Adrenal gland (tissue), 12 donors: ENCODE data around the gene C4B. TPM values are rescaled to one million over a fixed set of nuclear protein-coding genes. Genes with fewer than 3 reads are reported as not detected.

ENCODE experiments used
- DNase-seq, 7 donors: peaks; one replicate each; pipeline ENCODE4 v3.0.0-alpha.2; 2019 to 2020
- H3K27ac ChIP-seq, 5 donors: fragments of 200-600 bp; sonication (generic) in 4 of 5; 1 replicate in 3 of 5; 2 replicates in 2 of 5; pipeline versions ENCODE4 v1.5.1 to v1.8.0; 2016 to 2020; ENCODE audit warnings: mild to moderate bottlenecking in 1 of 5
- H3K27me3 ChIP-seq: fragments of 200-600 bp; 2 replicates; pipeline ENCODE4 v1.8.0; 2021
- H3K36me3 ChIP-seq, 2 donors: fragments of 200-600 bp; replicated peaks in 1 of 2; 1 replicate in 1 of 2; 2 replicates in 1 of 2; pipeline versions ENCODE4 v1.5.1 to v1.8.0; 2018 to 2022
- H3K4me1 ChIP-seq, 2 donors: fragments of 200-600 bp; replicated peaks in 1 of 2; 1 replicate in 1 of 2; 2 replicates in 1 of 2; pipeline versions ENCODE4 v1.5.1 to v1.8.0; 2018 to 2021
- H3K4me3 ChIP-seq, 4 donors: fragments of 200-600 bp; sonication (generic) in 3 of 4; one replicate each; pipeline ENCODE4 v1.5.1; 2016 to 2018
- H3K9me3 ChIP-seq, 3 donors: fragments of 200-600 bp; sonication (generic) in 1 of 3; replicated peaks in 1 of 3; 1 replicate in 2 of 3; 2 replicates in 1 of 3; pipeline versions ENCODE4 v1.5.1 to v1.8.0; 2016 to 2021
- CTCF ChIP-seq, 6 experiments: fragments of 450-650 bp in 4 of 6; fragments of 200-600 bp in 2 of 6; sonication (generic) in 1 of 6; IDR thresholded peaks; 1 replicate in 5 of 6; 2 replicates in 1 of 6; pipeline versions ENCODE4 v1.5.1 to v1.8.0; 2016 to 2021; ENCODE audit warnings: antibody characterized with exemption in 6 of 6, mild to moderate bottlenecking in 2 of 6, moderate library complexity in 1 of 6
- POLR2A ChIP-seq, 2 donors: fragments of 450-650 bp; IDR thresholded peaks; one replicate each; pipeline ENCODE4 v1.6.1; 2017; ENCODE audit warnings: antibody characterized with exemption in 2 of 2, mild to moderate bottlenecking in 2 of 2, moderate library complexity in 1 of 2
- WGBS, 4 donors: extraction: QIAGEN DNeasy Blood & Tissue Kit in 2 of 4; methylation state at CpG; one replicate each; pipeline versions ENCODE4 v1.1.5 to v1.1.7; 2013 to 2017; 5-methylcytosine and 5-hydroxymethylcytosine counted together
- intact Hi-C, 2 donors: fragments of 100-400 bp; cut with DNase I; formaldehyde crosslinking; loops; one replicate each; pipeline versions ENCODE4 v1.14.1 to v1.15.0; 2022 to 2023
- polyA plus RNA-seq, 3 donors: library from polyadenylated mRNA; stranded (reverse); fragments of 200-250 nt in 2 of 3; fragments of 350-450 nt in 1 of 3; fragmentation: Illumina TruSeq in 1 of 3; extraction: RNeasy Lipid Tissue Mini Kit (QIAGEN cat#74804) in 1 of 3; gene quantifications; one replicate each; pipeline ENCODE4 v1.2.3, GENCODE V29; 2013 to 2014
- total RNA-seq, 9 donors: library from RNA; depleted of rRNA in 4 of 9; stranded (reverse); fragments of >200 nt in 4 of 9; fragments of 120-200 nt in 1 of 9; fragmentation: NEBNext Ultra II Directional in 1 of 9; extraction: Animal tissue kit (Norgen Biotek cat#: 25700) in 1 of 9; gene quantifications; one replicate each; pipeline versions ENCODE4 v1.1.0 to v1.2.4, GENCODE V29; 2013 to 2023
- donor health status: healthy with polysubstance abuse.
- donor health status: Bipolar disorder and iron deficiency.
- donor health status: DM: yes; HTN: yes; CAD: no.
- donor health status: DM: no; HTN: no; CAD: no.
- donor health status: DM: no; HTN: no; CAD: no.
- donor health status: DM: yes; HTN: yes; CAD: no.

Gene C4B
- total and polyA plus RNA-seq, 12 donors: 236 to 5,092 (median 1,284) TPM

DNA sequence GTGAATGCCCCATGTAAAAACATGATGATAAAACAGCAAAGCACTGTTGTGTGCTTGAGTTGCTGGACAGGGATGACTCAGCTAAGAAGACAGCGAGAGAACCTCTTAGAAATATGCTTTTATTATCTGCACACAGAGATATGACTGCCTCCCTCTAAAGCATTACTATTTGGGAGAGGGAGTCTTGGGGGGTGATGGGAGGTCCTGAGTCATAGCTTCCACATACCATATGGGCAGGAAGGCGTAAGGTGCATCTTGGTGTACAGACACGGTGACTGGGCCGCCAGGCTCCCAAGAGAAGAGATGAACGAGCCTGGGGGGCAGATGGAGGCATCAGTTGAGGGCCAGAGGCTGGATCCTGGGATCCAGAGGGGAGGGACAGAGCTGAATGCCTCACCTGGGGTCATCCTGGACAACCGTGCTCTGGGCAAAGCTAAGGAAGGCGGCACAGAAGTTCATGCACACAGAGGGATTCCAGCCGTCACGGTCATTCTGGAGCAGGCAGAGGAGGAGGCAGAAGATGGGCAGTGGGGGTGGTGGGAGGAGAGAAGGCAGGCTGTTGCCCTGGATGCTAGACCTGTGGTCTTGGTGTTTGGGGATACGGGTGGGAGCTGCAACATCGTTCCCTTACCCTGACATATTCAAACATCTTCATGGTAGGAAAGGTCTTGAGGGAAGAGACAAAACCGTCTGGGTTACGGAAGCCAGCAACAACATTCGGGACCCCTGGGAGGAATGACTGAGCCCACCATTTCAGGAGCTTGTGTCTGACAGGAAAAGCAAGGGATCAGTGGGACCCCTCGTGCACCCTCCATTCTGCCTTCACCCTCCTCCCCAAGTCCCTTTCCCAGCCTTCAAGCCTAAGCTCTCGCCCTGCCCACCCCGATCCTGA is 44.6 kb upstream of the C4B start:
- intact Hi-C loops: no loop called here
- Histone ChIP-seq H3K27me3 (no peaks in the 10 kb centered on the region), H3K4me1 (peaks cover 20 to 40% of the 10 kb centered on the region in 2 donors), H3K27ac (peak overlapping the region; percentile 95 to 99 (median 99)), H3K4me3 (no peak overlapping the region), H3K9me3 (no peaks in the 10 kb centered on the region), H3K36me3 (peaks cover 0 to 54% of the 10 kb centered on the region in 2 donors)
- no peak for DNase-seq
- TF ChIP-seq POLR2A (IDR thresholded peaks at IDR 0.05): no peak
- TF ChIP-seq CTCF (IDR thresholded peaks at IDR 0.05): no peak
- WGBS, 4 donors: 64 to 75% (median 71%) methylated on average over 17 of the region's 17 CpGs

DNA sequence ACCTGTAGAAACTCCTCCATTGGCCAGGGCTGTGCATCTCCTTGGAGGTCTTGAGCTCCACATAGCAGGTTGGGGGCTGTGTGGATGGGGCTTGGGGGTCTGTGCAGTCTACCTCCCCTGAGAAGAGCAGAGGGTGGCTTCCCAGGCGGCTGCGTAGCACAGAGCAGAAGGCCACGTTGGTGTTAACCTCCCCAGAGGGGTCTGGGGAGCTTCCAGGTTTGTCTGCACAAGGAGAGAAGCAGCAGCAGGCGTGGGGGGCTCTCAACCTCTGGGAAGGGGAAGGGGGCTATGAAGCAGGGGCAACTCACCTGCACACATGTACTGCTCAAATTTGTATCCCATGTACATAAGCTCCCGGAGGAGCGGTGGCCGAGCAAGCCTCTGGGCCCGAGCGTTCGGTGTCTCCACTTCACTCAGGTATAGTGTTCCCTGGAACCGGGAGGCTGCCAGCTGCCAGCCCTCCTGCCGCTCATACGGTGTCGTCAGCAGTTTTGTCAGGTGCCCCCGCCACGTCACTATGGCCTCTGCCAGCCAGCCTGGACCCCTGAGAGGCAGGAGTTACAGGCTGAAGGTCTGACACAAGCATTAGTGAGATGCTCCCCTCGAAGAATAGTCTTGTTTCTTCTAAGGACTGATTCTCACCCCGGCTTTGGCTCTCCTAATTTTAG is 43.9 kb upstream of the C4B start:
- Histone ChIP-seq H3K36me3 (peaks cover 0 to 47% of the 10 kb centered on the region in 2 donors), H3K9me3 (no peaks in the 10 kb centered on the region), H3K27me3 (no peaks in the 10 kb centered on the region), H3K4me3 (peak overlapping the region in 2 of 4 donors; percentile 40 to 82), H3K4me1 (peaks cover 20 to 40% of the 10 kb centered on the region in 2 donors), H3K27ac (peak overlapping the region; percentile 95 to 99 (median 99))
- intact Hi-C loops: no loop called here
- peak in 6 of 7 donors; percentile 45 to 65 (median 56) for DNase-seq
- 60 to 69% (median 62%) methylated on average over 16 to 18 of the region's 18 CpGs for WGBS, 4 donors
- no peak for TF ChIP-seq POLR2A (IDR thresholded peaks at IDR 0.05)
- no peak for TF ChIP-seq CTCF (IDR thresholded peaks at IDR 0.05)

GRCh38 chr6:31971279-31971992 is 43.2 kb upstream of the C4B start:
- WGBS, 4 donors: 20 to 31% (median 21%) methylated on average over 21 to 29 of the region's 29 CpGs

More at GRCh38 chr6:31971279-31971992, 43.2 kb upstream of the C4B start:
- intact Hi-C loops: no loop called here
- TF ChIP-seq CTCF (IDR thresholded peaks at IDR 0.05): peak in 1 of 6 experiments; percentile 14
- no peak for TF ChIP-seq POLR2A (IDR thresholded peaks at IDR 0.05)
- Histone ChIP-seq H3K36me3 (peaks cover 0 to 40% of the 10 kb centered on the region in 2 donors), H3K27me3 (no peaks in the 10 kb centered on the region), H3K9me3 (no peaks in the 10 kb centered on the region), H3K27ac (peak overlapping the region; percentile 95 to 99 (median 99)), H3K4me3 (peak overlapping the region in 2 of 4 donors; percentile 40 to 82), H3K4me1 (peaks cover 20 to 40% of the 10 kb centered on the region in 2 donors)
- DNase-seq: peak in 2 of 7 donors; percentile 41 to 46
